GM10248 (cell line): ENCODE data around the gene SDK2.
A peak's percentile ranks its signal among the peaks of the same experiment; 100 is the strongest.

Experiments used
- CTCF ChIA-PET: fragments of 300-600 bp; sonication (Branson Sonifier 250); formaldehyde crosslinking; extraction: SDS; loops from one replicate; lab custom pipeline; 2021; ENCODE audit warnings: antibody characterized with exemption; lab: Yijun Ruan, JAX
- POLR2A ChIA-PET: fragments of 350-650 bp; sonication (Branson Sonifier 250); formaldehyde crosslinking; extraction: SDS; loops from one replicate; lab custom pipeline; 2020; ENCODE audit warnings: antibody characterized with exemption; lab: Yijun Ruan, JAX
- DNase-seq: peaks from one replicate; pipeline ENCODE4 v3.0.0; 2012; ENCODE audit errors: extremely low spot score
- TF ChIP-seq, protein P1 (sequence below): IDR thresholded peaks from 2 replicates; pipeline ENCODE4 v1.5.1; 2012; ENCODE audit warnings: mild to moderate bottlenecking, low read depth; ENCODE audit errors: extremely low read depth, missing control alignments, control extremely low read depth

SDK2 gene

DNA sequence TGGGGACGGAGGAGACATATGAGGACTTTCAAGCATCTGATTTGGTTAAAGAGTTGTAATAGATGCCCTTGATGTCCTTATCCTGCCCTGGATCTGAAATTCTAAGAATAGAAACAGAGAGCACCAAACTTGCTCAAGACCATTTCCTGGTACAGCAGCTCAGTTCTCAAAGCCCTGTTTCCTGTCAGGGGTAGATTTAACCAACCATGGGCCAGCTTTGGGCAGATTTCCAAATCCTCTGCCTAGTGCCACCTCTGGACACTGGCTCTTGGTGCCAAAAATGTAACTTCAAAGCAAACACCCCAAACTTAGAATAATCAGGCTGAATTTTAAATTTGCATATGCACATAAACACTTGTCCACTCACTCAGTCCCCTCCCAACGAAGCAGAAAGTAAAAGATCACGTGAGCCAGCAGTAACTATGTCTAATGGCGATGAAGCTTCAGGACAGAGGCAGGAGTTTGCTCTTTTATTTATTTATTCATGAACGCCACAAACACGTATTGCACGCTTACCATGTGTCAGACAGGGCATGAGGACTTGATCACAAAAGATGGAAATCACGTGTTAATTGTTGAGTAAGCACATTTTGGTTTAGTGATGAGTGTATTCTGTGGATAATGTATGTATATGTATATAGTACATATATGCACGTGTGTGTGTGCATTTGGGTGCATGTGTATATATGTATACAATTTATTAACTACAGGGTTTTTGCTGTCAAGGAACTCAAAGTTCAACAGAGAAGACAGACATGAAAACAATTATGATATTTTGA, 23.1 kb upstream of the SDK2 start:
- ChIA-PET CTCF (interaction anchor here (1.2 kb wide), 1 partner anchor 10 kb away, joined by 3 read pairs; no protein-coding TSS in a partner anchor), POLR2A (no interaction called here)
- TF ChIP-seq, protein P1, sequence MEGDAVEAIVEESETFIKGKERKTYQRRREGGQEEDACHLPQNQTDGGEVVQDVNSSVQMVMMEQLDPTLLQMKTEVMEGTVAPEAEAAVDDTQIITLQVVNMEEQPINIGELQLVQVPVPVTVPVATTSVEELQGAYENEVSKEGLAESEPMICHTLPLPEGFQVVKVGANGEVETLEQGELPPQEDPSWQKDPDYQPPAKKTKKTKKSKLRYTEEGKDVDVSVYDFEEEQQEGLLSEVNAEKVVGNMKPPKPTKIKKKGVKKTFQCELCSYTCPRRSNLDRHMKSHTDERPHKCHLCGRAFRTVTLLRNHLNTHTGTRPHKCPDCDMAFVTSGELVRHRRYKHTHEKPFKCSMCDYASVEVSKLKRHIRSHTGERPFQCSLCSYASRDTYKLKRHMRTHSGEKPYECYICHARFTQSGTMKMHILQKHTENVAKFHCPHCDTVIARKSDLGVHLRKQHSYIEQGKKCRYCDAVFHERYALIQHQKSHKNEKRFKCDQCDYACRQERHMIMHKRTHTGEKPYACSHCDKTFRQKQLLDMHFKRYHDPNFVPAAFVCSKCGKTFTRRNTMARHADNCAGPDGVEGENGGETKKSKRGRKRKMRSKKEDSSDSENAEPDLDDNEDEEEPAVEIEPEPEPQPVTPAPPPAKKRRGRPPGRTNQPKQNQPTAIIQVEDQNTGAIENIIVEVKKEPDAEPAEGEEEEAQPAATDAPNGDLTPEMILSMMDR, result no peak
- no peak for DNase-seq

DNA sequence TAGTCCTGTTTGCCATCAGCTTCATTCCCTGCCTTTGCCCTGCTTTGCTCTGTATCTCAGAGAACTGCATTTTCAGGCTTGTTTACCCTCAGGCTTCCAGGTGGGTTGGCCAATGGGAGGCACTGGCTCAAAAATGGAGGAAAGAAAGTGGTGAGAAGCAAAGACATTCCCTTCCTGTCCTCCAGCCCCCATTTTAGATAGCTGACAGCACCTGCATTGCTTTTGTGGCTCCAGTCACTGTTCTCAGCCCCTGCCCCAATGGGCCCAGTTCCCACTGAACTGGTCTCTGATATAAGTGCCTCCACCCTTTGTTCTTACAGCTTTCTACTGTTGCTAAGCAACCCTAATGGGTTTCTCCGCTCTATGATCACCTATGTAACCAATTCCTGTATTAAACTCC, 19.4 kb upstream of the SDK2 start:
- TF ChIP-seq, protein P1, result no peak
- CTCF ChIA-PET, result no interaction called here
- DNase-seq, result no peak
- POLR2A ChIA-PET, result no interaction called here

DNA sequence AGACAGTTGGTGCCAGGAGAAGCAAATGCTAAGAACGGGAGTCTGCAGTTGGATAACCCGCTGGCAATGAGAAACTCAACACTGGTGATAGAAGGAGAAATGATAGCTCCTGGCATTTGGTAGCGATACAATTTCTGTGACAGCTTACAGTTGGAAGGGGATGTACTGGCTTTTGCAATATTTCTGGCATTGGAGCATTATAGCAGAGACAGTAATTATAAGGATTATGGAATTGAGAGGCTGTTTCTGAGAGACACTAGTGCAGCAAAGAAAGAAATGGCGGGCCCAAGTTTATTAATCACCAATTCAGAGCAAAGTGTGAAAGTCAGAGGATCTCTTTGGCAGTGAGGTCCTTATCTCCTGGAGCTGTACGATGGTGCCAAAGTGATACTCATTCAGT, 16.1 kb upstream of the SDK2 start:
- POLR2A ChIA-PET, result no interaction called here
- CTCF ChIA-PET, result interaction anchor here (1.0 kb wide), 1 partner anchor 231 kb away, joined by 3 read pairs; no protein-coding TSS in a partner anchor
- DNase-seq, result no peak
- TF ChIP-seq, protein P1, result no peak

DNA sequence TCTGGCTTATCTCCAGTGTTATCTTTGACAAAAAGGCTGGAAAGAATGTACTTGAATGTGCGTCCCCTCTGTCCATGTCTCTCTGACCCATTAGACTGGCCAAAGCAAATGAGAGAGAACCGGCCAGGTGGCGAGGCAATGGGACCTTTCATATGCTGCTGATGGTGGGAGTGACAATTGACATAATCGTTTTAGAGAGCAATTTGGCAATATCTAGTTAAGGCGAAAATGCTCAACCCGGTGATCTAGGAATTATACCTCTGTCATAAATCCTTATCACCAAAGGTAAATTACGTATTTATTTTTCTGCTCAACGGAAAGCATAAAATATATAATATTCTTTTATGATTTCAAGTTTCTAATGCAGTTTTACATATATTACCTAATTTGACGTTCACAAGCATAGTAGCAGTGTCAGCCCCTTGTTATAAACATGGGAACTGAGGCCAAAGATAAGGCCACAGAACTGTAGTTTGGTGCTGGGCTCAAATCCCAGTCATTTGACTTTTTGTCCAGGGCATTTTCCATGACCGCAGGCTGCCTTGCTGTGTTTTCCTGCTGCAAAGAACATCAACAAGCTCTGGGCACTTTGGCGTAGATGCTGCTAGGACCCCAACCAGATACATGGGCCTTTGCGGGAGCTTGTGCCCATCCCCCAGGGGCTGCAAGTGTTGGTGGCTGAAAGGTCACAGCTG, 14.7 kb upstream of the SDK2 start:
- POLR2A ChIA-PET, result no interaction called here
- CTCF ChIA-PET, result no interaction called here
- DNase-seq, result no peak
- TF ChIP-seq, protein P1, result no peak

DNA sequence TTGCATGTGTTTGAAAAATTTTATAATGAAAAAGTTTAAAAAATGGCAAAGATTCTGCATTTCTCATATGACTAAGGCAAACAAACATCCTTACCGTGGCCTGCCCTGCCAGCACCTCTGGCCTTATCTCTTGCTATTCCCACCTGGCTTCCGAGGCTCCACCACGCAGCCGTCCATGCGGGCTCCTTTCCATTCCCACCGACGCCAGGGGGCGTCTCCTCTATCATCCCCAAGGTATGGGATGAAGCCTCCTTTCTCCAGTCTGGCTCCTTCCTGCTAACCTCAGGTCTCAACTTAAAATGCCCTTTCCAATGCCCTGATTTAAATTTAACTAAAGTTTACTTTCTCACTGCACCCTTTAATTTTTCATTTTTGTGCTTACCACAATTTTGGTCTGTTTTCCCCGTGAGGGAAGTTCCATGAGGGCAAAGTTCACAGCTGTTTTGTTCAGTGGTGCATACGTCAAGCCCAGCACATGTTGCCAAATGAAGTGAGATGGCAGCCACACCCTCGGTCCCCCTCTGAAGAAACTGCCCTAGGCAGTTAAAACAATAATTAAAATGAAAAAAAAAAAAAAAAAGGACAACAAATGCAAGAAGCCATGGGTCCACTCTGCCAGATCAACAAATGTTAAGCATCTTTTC, 13.3 kb upstream of the SDK2 start:
- TF ChIP-seq, protein P1, result peak; percentile 26
- ChIA-PET POLR2A (no interaction called here), CTCF (interaction anchor here (1.4 kb wide), 1 partner anchor 52 kb away, joined by 3 read pairs; no protein-coding TSS in a partner anchor)
- DNase-seq, result no peak

DNA sequence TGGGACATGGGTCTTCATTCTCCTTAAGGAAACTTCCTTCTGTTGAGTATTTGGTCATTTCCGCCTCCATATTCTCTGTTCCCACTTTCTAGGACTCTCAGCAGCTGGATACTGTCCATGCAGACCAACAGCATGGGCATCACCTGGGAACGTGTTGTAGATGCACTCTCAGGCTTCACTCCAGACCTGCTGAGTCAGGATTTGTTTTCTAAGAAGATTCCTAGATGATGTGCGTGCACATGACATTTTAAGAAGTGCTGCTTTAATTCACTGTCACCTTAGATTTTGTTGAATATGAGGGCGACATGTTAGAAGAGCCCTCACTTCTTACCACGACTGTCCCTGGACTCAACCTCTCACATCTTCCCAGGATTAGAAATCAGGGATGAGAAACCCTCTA, 10.0 kb upstream of the SDK2 start:
- POLR2A ChIA-PET, result no interaction called here
- TF ChIP-seq, protein P1, result no peak
- CTCF ChIA-PET, result no interaction called here
- DNase-seq, result no peak
